Adrenal gland (tissue), 12 donors: ENCODE results near the gene RPL23. TPM values are rescaled to one million over a fixed set of nuclear protein-coding genes. Genes with fewer than 3 reads are reported as not detected.

Experiments used
- DNase-seq, 7 donors: peaks; one replicate each; pipeline ENCODE4 v3.0.0-alpha.2; 2019 to 2020
- H3K27ac ChIP-seq, 5 donors: fragments of 200-600 bp; sonication (generic) in 4 of 5; 1 replicate in 3 of 5; 2 replicates in 2 of 5; pipeline versions ENCODE4 v1.5.1 to v1.8.0; 2016 to 2020; ENCODE audit warnings: mild to moderate bottlenecking in 1 of 5
- H3K27me3 ChIP-seq: fragments of 200-600 bp; 2 replicates; pipeline ENCODE4 v1.8.0; 2021
- H3K36me3 ChIP-seq, 2 donors: fragments of 200-600 bp; replicated peaks in 1 of 2; 1 replicate in 1 of 2; 2 replicates in 1 of 2; pipeline versions ENCODE4 v1.5.1 to v1.8.0; 2018 to 2022
- H3K4me1 ChIP-seq, 2 donors: fragments of 200-600 bp; replicated peaks in 1 of 2; 1 replicate in 1 of 2; 2 replicates in 1 of 2; pipeline versions ENCODE4 v1.5.1 to v1.8.0; 2018 to 2021
- H3K4me3 ChIP-seq, 4 donors: fragments of 200-600 bp; sonication (generic) in 3 of 4; one replicate each; pipeline ENCODE4 v1.5.1; 2016 to 2018
- H3K9me3 ChIP-seq, 3 donors: fragments of 200-600 bp; sonication (generic) in 1 of 3; replicated peaks in 1 of 3; 1 replicate in 2 of 3; 2 replicates in 1 of 3; pipeline versions ENCODE4 v1.5.1 to v1.8.0; 2016 to 2021
- CTCF ChIP-seq, 6 experiments: fragments of 450-650 bp in 4 of 6; fragments of 200-600 bp in 2 of 6; sonication (generic) in 1 of 6; IDR thresholded peaks; 1 replicate in 5 of 6; 2 replicates in 1 of 6; pipeline versions ENCODE4 v1.5.1 to v1.8.0; 2016 to 2021; ENCODE audit warnings: antibody characterized with exemption in 6 of 6, mild to moderate bottlenecking in 2 of 6, moderate library complexity in 1 of 6
- POLR2A ChIP-seq, 2 donors: fragments of 450-650 bp; IDR thresholded peaks; one replicate each; pipeline ENCODE4 v1.6.1; 2017; ENCODE audit warnings: antibody characterized with exemption in 2 of 2, mild to moderate bottlenecking in 2 of 2, moderate library complexity in 1 of 2
- WGBS, 4 donors: extraction: QIAGEN DNeasy Blood & Tissue Kit in 2 of 4; methylation state at CpG; one replicate each; pipeline versions ENCODE4 v1.1.5 to v1.1.7; 2013 to 2017; 5-methylcytosine and 5-hydroxymethylcytosine counted together
- intact Hi-C, 2 donors: fragments of 100-400 bp; cut with DNase I; formaldehyde crosslinking; loops; one replicate each; pipeline versions ENCODE4 v1.14.1 to v1.15.0; 2022 to 2023
- polyA plus RNA-seq, 3 donors: library from polyadenylated mRNA; stranded (reverse); fragments of 200-250 nt in 2 of 3; fragments of 350-450 nt in 1 of 3; fragmentation: Illumina TruSeq in 1 of 3; extraction: RNeasy Lipid Tissue Mini Kit (QIAGEN cat#74804) in 1 of 3; gene quantifications; one replicate each; pipeline ENCODE4 v1.2.3, GENCODE V29; 2013 to 2014
- total RNA-seq, 9 donors: library from RNA; depleted of rRNA in 4 of 9; stranded (reverse); fragments of >200 nt in 4 of 9; fragments of 120-200 nt in 1 of 9; fragmentation: NEBNext Ultra II Directional in 1 of 9; extraction: Animal tissue kit (Norgen Biotek cat#: 25700) in 1 of 9; gene quantifications; one replicate each; pipeline versions ENCODE4 v1.1.0 to v1.2.4, GENCODE V29; 2013 to 2023
- donor health status: healthy with polysubstance abuse.
- donor health status: Bipolar disorder and iron deficiency.
- donor health status: DM: yes; HTN: yes; CAD: no.
- donor health status: DM: no; HTN: no; CAD: no.
- donor health status: DM: no; HTN: no; CAD: no.
- donor health status: DM: yes; HTN: yes; CAD: no.

RPL23 gene
- total and polyA plus RNA-seq, 12 donors = 927 to 3,246 (median 1,454) TPM

DNA sequence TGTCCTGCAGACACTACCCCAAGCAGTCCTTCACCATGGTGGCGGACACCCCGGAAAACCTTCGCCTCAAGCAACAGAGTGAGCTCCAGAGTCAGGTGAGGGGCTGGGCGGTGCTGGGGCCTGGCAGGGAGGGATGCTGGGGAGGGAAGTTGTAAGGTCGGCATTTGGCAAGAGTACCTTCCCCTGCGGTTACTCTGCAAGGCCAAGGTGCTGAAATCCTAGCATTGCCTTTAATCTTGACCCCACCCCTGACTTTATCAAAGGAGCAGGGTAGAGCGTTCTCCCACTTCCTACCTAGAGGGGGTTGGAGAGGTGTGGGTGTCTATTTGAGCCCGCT, 36.9 kb upstream of the RPL23 start:
- no peak for DNase-seq
- peak overlapping the region in 1 of 5 donors; percentile 18 for H3K27ac ChIP-seq
- intact Hi-C loops = no loop called here
- no peak for TF ChIP-seq CTCF (IDR thresholded peaks at IDR 0.05)
- TF ChIP-seq POLR2A (IDR thresholded peaks at IDR 0.05) = no peak
- WGBS, 4 donors = 78 to 100% (median 85%) methylated on average over 4 to 8 of the region's 8 CpGs
- no peaks in the 10 kb centered on the region for H3K9me3 ChIP-seq
- H3K27me3 ChIP-seq = no peaks in the 10 kb centered on the region
- no peak overlapping the region for H3K4me3 ChIP-seq
- peaks cover 0 to 51% of the 10 kb centered on the region in 2 donors for H3K36me3 ChIP-seq
- peaks cover 22 to 40% of the 10 kb centered on the region in 2 donors for H3K4me1 ChIP-seq

DNA sequence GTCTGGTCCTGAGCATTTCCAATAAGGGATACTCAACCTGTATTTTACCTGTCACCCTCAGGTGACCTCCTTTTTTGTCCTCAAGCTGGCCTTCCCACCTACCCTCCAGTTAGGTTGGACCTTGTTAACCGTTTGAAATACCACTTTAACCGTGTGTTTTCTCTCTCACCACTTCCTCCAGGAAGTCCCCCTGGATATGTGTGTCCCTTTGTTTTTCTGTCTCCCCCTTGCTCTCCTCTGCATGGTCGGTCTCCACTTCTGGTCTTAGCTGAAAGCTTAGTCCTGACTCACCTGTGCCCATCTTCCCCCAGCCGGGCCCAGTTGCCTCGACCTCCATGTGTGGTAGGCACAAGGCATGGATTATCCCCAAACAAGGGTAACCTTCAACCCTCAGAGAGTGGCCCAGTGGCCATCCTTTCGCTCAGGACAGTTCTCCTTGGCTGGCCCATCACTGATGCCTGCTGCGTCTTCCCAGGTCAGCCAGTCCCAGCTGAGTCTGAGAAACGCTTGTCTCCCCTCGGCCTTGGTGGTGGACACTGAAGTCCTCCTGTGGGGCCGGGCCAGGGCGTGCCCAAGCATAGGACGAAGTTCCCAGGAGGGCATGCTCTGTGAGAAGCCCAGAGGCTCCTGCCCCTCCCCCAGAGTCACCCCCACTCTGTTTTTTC, 36.4 kb upstream of the RPL23 start:
- Histone ChIP-seq H3K9me3 (no peaks in the 10 kb centered on the region), H3K27me3 (no peaks in the 10 kb centered on the region), H3K36me3 (peaks cover 0 to 48% of the 10 kb centered on the region in 2 donors), H3K27ac (peak overlapping the region in 1 of 5 donors; percentile 18), H3K4me1 (peaks cover 27 to 45% of the 10 kb centered on the region in 2 donors), H3K4me3 (no peak overlapping the region)
- WGBS, 4 donors = 83 to 86% (median 85%) methylated on average over 7 to 12 of the region's 12 CpGs
- DNase-seq = no peak
- intact Hi-C loops = no loop called here
- no peak for TF ChIP-seq POLR2A (IDR thresholded peaks at IDR 0.05)
- no peak for TF ChIP-seq CTCF (IDR thresholded peaks at IDR 0.05)

- H3K27me3 ChIP-seq = no peaks in the 10 kb centered on the region
- TF ChIP-seq CTCF (IDR thresholded peaks at IDR 0.05) = no peak
- TF ChIP-seq POLR2A (IDR thresholded peaks at IDR 0.05) = no peak
- peaks cover 21 to 46% of the 10 kb centered on the region in 2 donors for H3K4me1 ChIP-seq
- no peak overlapping the region for H3K4me3 ChIP-seq
- H3K27ac ChIP-seq = no peak overlapping the region
- no peak for DNase-seq
- intact Hi-C loops = no loop called here
- H3K36me3 ChIP-seq = peaks cover 0 to 42% of the 10 kb centered on the region in 2 donors
- 85 to 93% (median 89%) methylated on average over 8 to 9 of the region's 9 CpGs for WGBS, 4 donors
- H3K9me3 ChIP-seq = no peaks in the 10 kb centered on the region
Observed at GRCh38 chr17:38888842-38889241, 35.3 kb upstream of the RPL23 start.

- WGBS, 4 donors = 81 to 90% (median 84%) methylated on average over 8 of the region's 8 CpGs
- peaks cover 0 to 28% of the 10 kb centered on the region in 2 donors for H3K36me3 ChIP-seq
- H3K9me3 ChIP-seq = no peaks in the 10 kb centered on the region
- H3K27me3 ChIP-seq = no peaks in the 10 kb centered on the region
- TF ChIP-seq CTCF (IDR thresholded peaks at IDR 0.05) = no peak
- TF ChIP-seq POLR2A (IDR thresholded peaks at IDR 0.05) = no peak
- peaks cover 24 to 49% of the 10 kb centered on the region in 2 donors for H3K4me1 ChIP-seq
- no peak for DNase-seq
- peak overlapping the region in 1 of 5 donors; percentile 1 for H3K27ac ChIP-seq
- H3K4me3 ChIP-seq = no peak overlapping the region
- intact Hi-C loops = no loop called here
Observed at GRCh38 chr17:38886643-38887010, 33.1 kb upstream of the RPL23 start.
